HG03439 (cell line): ENCODE data around the gene MBIP.
"Not testable (repeated sequence)": the region's sequence is repeated elsewhere in the genome, so short reads cannot be mapped to it uniquely, and the experiment has no call there.

Experiments
- ATAC-seq: cut with Tn5 transposase; IDR thresholded peaks from one replicate; pipeline ENCODE4 v1.9.1; 2021; ENCODE audit warnings: mild to moderate bottlenecking, moderate library complexity; ENCODE audit not compliant: unreplicated experiment

The MBIP gene, protein sequence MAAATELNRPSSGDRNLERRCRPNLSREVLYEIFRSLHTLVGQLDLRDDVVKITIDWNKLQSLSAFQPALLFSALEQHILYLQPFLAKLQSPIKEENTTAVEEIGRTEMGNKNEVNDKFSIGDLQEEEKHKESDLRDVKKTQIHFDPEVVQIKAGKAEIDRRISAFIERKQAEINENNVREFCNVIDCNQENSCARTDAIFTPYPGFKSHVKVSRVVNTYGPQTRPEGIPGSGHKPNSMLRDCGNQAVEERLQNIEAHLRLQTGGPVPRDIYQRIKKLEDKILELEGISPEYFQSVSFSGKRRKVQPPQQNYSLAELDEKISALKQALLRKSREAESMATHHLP

DNA sequence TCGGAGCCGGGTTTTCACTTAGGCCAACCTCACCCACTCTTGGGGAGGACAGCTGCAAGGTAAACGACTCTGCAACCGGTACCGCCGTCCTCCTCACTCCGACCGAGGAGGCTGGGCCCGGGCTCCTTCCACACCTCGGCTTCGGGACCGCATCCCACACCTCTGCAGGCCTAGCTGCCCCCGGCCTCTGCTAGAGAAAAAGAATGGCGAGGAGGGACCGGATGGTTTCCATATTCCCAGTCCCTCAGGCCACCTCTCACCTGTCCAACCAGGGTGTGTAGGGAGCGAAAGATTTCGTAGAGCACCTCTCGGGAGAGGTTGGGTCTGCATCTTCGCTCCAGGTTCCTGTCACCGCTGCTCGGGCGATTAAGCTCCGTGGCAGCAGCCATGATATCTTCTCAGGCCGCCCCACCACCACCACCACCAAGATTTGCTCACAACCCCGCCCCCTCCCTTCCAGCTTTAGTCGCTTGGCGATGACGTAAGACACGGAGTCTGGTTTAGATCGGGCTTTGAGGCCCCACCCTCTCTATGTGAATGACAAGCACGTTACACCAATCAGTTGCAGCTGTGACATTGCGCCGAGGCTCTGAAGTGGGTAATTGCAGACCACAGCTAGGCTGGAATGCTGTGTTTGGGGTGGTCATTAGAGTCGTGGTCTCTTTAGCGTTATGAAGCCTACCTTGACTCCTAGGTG, at the start of gene MBIP:
MBIP (minus strand) TSS at position 438 of the 697 bp plus-strand sequence; CDS start at position 389, 49 bp downstream.
- peak; percentile 95 for ATAC-seq

DNA sequence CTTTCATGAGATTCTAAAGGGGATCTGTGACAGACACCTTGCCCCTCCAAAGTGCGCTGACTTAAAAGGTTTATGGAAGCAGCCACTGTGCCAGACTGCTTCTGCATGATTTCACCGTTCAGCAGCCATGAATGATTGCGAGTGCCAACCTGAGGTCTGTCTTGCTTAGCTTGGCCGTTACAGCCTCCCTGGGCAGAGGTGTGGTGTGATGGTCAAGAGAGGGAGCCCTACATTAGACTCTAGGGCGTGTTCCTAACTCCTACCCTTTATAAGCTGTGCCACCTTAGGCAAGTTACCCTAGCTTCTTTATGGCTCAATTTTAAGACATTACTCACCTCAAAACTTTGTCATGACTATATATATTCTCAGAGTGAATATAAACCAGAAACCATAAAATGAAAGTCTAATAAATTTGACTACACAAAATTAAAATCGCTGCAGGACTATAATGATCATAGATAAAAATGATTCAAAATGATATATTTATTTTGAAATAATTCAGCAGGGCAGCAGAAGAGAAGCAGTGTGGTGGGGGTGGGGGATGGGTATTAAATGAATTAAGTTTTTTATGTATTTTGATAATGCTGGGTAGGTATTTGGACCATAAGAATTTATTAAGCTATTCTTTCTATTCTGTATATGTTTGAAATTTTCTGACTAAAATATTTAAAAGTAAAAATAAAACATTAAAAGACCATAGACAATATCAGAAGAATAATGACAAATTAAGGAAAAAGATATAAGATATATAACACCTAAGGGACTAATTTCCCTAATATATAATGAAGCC, 47.7 kb upstream of the MBIP start:
- no peak for ATAC-seq

DNA sequence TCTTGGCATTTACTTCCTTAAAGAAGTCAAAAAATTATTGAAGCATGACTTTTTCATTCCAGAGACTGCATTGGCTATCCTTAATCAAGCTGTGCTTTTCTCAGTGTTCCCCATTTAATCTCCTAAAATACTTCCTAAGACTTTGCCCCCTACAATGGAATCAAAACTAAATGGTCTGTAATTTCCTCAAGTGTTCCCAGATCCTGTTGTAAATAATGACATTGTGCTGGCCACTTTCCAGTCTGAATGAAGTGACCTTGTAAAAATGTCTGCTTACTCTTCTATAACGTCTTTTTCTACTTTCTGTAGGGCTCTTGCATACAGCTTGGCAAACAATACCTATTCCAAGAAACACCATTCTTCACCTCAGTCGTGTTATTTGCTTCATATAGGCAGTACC, 45.3 kb upstream of the MBIP start:
- ATAC-seq = no peak

DNA sequence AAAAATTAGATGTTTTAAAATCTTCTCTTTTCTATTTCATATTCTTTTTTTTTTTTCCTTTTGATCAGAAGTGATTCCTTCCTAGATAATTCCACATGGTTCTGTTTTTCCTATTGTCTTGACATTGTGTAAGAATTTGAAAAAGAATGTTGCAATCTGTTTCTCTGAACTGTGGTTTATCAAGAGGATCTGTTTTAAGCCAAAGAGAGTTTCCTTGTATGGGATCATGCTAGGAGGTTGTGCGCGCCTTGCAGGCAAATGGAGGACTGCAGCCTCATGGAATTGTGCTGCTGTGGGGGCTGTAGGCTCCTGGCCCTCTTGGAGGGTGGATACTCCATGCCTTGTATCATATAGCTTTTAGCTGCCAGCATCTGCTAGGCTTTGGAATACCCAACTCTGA, 43.3 kb upstream of the MBIP start:
- no peak for ATAC-seq

DNA sequence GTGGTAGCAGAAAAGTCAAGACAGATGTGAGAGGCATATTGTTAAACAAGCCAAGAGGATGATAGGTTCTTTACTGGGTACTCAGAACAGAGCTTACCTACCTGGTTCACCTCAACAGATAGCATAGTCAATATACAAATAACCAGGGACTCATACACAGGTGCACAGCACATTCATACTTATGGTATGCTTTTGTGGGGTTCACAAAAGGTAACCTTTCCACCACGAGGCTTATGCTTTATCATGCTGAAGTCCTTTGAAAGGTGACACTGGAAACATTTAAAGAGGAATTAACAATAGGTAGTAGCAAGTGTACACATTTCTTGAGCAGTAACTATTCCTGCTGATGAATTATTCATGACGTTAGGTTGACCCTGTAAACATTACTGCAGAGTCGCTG, 42.2 kb upstream of the MBIP start:
- no peak for ATAC-seq

DNA sequence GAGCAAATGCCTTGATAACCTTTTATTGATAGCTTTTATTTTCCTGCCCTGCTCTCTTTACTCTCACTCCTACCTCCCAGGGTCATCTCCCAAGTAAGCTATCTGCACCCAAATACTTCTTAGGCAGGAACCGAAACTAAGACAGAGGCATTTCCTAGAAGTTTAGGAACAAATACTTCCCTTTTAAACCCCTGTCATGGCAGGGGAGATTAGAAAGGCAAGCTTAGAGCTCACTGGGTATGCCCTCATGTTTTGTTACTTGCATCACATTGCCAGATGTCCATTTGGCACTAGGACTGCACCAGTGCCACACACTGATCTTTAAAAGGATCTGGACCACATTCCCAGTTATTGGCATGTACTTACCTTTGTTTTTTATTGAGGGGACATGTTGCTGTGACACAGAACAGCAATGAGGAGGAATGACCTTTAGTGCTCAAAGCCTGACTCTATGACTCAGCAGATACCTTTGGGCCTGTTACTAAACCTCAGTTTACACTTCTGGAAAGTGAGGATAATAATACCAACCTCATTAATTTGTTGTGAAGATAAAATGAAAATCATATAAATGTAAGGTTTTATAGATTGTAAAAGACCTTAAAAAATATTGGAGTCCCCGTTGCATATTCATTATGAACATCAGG, 40.9 kb upstream of the MBIP start:
- no peak for ATAC-seq

DNA sequence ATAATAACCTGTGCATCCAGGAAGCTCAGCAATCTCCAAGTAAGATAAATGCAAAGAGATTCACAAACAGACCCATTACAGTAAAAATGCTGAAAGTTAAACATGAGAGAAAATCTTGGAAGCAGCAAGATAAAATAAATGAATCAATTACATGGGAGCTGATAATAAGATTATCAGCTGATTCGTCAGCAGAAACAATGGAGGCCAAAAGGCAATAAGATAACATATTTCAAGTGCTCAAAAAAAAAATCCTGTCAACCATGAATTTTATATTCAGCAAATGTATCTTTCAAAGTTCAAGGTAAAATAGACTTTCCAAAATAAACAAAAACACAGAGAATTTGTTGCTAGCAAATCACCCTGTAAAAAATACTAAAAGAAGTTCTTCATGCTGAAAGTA, 36.4 kb upstream of the MBIP start:
- no peak for ATAC-seq

DNA sequence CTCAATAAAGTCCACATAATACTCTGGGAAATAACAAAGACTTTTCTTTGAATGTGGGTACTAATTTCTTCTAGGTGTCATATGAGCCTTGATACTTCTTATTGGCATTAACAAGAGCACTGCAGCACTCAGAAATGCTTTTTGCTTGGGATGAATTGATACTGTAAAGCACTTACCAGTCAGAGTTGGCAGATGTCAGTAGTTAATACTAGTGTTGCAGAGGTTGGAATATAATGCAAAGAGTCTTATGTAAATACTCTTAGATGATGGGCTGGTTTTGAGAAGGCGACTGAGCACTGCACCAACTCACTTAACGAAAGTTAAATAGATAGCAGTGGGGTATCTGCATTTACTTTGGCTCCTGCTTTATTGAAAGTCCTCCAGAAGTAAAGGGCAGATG, 25.6 kb upstream of the MBIP start:
- no peak for ATAC-seq

DNA sequence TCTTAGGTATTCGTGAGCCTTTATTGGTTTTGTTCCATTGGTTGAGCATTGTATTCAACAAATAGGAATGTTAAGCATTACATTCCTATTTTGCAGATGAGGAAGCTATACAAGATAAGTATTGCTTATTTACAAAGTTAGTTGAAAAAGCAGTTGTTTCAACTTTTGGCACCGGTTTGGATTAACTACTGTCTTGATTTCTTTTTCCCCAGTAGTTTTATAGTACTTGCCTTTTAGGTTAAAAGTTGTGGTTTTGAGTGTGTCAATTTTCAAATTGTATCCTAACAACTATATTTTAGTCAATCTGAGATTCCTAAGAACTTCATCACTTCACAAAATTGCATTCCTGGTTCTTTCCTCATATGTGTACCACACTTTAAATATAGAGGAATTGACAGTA, 23.8 kb upstream of the MBIP start:
- no peak for ATAC-seq

DNA sequence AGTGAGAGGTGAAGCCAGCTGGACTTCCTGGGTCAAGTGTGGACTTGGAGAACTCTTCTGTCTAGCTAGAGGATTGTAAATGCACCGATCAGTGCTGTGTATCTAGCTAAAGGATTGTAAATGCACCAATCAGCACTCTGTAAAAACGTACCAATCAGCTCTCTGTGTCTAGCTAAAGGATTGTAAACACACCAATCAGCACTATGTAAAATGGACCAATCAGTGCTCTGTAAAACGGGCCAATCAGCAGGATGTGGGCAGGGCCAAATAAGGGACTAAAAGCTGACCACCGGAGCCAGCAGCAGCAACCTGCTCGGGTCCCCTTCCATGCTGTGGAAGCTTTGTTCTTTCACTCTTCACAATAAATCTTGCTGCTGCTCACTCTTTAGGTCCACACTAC, 21.4 kb upstream of the MBIP start:
- not testable (repeated sequence) for ATAC-seq

DNA sequence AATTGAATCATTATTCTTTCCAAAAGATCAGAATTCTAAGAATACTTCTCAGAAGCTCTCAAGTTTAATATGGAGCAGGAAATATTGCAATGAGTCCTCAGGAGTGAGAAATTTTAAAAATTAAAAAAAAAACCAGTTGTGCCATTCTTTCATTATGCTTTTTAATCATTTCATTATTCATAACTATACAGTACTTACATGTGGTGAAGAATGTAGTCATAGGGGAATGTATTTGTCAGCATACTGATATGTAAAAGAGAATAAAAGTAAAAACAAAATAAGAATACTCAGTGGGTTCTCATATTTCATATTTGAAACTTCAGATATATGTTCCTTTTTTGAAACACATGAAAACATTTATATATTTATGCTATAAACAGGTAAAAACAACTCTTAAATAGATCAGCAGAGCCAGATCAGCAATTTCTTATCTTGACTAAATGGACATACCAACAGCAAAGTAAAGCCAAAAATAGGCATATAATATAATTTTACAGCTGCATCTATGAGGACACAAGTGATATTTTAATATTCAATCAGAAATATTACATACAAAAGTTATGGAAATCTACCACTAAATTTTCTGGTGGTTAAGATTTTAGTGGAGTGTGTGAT, 19.9 kb upstream of the MBIP start:
- ATAC-seq = no peak

DNA sequence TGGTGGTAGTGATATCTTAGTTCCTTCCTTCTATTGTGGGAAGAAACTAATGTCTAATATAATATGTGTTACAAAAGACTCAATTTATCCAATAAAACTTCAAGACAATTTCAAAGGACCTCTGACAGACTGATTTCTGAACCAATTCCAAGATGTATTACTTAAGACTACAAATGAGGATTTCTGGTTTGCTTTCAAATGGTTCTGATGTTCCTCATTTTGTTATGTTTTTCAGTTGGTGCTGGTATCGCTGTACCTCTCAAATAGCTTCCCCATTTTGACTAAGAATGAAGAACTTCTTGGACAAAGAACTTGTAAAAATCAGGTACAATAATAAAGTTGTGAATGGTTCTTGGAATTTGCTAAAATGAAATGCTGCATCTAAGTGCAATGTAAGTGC, 19.4 kb upstream of the MBIP start:
- no peak for ATAC-seq

DNA sequence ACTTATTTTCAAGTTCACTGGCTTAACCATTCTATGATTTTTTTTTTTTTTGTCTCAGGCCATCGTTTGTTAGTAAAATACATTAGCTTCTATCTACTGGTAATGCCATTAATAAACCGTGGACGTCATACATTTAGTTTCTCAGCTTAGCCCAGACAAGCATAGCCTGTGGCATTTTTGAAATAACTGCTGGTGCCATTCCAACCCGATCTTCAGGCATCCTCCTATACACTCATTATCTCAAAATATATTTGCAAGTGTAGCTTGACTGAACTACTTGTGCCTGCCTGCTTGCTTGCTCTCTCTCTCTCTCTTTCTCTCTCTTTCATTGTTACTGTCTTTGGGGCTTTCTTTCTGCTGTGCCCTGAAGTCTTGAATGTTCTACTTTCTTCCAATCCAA, 12.7 kb upstream of the MBIP start:
- ATAC-seq = no peak

DNA sequence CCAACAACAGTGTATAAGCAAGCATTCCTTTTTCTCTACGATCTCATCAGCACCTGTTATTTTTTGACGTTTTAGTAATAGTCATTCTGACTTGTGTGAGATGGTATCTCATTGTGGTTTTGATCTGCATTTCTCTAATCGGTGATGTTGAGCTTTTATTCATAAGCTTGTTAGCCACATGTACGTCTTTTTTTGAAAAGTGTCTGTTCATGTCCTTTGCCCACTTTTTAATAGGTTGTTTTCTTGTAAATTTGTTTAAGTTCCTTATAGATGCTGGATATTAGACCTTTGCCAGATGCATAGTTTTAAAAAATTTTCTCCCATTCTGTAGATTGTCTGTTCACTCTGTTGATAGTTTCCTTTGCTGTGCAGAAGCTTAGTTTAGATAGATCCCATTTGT, 7.1 kb upstream of the MBIP start:
- not testable (repeated sequence) for ATAC-seq

DNA sequence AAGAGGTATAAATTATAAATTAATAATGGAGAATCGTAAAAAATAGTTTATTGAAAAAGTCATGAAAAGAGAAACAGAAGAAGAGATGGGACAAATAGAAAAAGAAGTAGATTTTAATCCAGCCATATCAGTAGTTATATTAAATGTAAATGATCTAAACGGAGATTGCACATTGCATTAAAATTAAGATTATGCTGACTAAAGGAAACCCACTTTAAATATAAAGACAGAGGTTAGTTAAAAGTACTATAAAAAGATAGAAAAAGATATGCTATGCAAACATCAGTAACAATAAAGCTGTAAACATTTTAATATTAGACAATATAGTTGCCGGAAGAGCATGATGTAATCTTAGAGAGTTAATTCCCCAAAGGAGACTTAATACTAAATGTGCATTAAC, 5.4 kb upstream of the MBIP start:
- ATAC-seq = no peak

DNA sequence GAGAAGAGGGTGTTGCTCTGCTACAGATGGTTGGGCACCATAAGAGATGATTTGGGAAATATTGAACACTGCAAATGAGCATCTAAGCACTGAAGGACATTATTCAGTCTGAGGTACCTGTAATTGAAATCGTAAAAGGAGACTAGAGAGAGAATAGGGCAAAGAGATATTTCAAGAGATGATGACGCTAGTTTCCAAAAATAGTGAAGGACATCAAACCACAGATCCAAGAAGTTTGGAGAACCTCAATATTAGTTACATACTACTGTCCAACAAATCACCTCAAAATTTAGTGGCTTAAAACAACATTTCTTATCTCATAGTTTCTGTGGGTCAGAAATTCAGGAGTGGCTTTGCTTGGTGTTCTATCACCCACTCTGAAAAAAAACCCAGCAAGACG, 4.5 kb upstream of the MBIP start:
- no peak for ATAC-seq

DNA sequence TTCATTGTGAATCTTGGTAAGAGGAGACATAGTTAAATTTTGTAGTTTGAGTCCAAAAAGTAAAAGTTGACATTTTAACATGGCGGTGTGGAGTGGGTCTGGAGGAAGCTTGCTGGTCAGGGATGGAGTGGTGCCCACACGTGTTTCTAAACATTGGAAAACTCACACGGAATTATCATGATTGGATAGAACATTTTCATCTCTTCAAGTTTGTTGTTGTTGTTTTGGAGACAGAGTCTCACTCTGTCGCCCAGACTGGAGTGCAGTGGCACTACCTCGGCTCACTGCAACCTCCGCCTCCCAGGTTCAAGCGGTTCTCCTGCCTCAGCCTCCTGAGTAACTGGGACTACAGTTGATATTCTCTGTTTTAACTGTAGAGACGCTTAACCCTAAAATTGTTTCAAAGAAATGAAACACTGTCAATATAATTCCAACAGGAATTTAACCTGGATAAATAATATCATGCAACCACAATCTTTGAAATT, 502 bp upstream of the MBIP start:
- peak; percentile 9 for ATAC-seq

DNA sequence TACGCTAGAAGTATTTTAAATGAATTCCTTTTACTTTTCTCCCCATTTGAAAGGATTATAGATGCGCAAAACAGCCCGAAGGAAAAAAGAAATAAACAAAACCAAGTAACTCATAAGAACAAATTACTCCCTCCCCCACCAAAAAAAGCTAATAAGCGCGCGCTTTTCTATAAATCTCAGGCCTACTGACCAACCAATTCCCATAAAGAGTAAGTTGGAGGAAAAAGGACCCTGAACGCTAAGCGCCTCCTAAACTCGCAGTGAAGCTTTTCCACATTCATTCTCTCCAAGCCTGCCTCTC, 588 bp downstream of the MBIP start:
- no peak for ATAC-seq

DNA sequence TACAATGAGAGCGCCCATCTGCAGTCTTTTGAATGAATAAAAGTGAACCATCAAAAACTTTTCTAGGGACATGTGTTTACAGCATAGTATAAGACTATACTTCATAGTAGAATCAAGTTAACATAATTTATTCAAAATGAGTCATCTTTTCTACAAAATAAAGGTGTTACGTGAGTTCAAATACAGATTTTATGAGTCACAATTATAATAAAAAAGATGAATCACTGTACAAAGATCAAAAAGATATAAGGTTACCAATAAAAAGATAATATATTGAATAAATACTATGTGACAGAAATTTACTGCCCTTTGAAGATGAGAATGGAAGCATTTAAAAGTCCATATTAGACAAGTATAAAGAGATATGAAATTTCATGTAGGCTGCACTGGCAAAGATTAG, 2.8 kb downstream of the MBIP start:
- no peak for ATAC-seq

DNA sequence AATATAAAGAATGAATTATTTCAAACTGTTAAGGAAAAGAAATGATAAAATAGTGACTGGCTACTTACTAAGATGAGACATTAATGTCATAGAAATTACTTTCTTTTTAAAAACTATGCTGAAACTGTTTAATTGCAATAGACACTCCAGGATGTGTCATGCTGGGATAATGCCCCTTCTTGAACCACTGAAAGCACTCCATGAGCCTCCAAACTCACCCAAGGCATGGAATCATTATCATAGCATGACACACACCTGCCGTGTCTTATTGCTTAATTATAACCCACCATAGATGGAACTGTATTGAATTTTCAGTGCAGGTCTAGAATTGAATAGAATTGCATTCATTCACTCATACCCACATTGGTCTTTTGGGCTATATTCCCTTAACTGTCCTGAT, 4.3 kb downstream of the MBIP start:
- no peak for ATAC-seq
